ENCODE data around the gene MPIG6B.

Gene MPIG6B

DNA sequence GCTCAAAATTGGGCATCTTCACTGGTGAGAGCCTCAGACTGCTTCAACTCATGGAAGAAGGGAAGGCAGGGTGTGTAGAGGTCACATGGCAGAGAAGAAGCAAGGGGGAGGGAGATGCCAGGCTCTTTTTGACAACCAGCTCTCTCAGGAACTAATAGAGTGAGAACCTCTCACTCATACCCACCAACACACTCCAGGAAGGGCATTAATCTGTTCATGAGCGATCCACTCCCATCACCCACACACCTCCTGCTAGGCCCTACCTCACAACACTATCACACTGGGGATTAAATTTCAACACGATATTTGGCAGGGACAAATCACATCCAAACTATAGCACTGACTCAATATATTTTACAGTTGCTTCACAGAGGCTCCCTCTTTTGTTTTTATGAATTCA lies 18.6 kb downstream of the MPIG6B start:
- no peaks in the 10 kb centered on the region for H3K27me3 ChIP-seq (ENCODE audit: insufficient read depth, low read length)
- no peaks in the 10 kb centered on the region for H3K9me3 ChIP-seq (ENCODE audit: low read length)
- H3K4me3 ChIP-seq (ENCODE audit: low read length): no peak overlapping the region
- peaks cover 31% of the 10 kb centered on the region for H3K4me1 ChIP-seq (ENCODE audit: insufficient read depth, low read length)
- H3K36me3 ChIP-seq (ENCODE audit: insufficient read depth, low read length): peaks cover 38% of the 10 kb centered on the region
- no peak overlapping the region for H2AFZ ChIP-seq (ENCODE audit: low read depth, low read length)

DNA sequence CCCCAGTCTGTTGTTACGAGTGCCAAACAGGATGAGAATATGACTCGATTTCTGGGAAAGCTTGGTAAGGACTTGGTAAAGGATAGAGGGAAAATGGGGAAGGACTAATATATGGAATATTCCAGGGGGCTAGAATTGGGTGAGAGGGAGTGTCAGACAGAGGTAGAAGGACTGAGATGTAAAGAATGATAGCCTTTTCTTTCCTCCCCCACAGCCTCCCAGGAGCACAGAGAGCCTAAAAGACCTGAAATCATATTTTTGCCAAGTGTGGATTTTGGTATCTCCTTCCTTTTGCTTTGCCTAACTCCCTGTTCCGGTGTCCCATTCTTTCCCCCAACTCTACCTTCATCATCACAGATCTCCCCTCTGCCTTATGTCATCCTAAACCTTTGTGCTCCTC lies 19.7 kb downstream of the MPIG6B start:
- Histone ChIP-seq H3K9me3 (ENCODE audit: low read length) (no peaks in the 10 kb centered on the region), H2AFZ (ENCODE audit: low read depth, low read length) (no peak overlapping the region), H3K36me3 (ENCODE audit: insufficient read depth, low read length) (peaks cover 48% of the 10 kb centered on the region), H3K27me3 (ENCODE audit: insufficient read depth, low read length) (no peaks in the 10 kb centered on the region), H3K4me1 (ENCODE audit: insufficient read depth, low read length) (peaks cover 21% of the 10 kb centered on the region), H3K4me3 (ENCODE audit: low read length) (no peak overlapping the region)

DNA sequence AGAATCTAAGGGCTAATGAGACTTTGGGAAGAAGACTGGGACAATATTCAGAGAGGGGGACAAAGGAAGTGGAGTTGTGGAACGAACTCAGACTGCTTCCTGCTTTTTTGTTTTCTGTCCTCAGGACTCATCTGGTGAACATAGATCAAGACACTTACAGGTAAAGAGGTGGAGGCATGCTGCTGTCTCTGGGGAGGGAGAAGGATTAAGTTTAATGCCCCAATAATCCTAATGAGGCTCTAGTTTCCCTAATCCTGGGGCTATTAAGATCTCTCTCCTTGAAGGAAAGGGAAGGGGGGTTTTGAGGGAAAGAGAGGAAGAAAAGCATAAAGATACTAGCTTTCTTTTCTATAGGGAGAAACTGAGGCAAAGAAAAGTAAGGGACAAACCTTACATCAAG lies 21.2 kb downstream of the MPIG6B start:
- H3K36me3 ChIP-seq (ENCODE audit: insufficient read depth, low read length): peaks cover 55% of the 10 kb centered on the region
- H2AFZ ChIP-seq (ENCODE audit: low read depth, low read length): no peak overlapping the region
- H3K4me3 ChIP-seq (ENCODE audit: low read length): no peak overlapping the region
- H3K4me1 ChIP-seq (ENCODE audit: insufficient read depth, low read length): peaks cover 6% of the 10 kb centered on the region
- no peaks in the 10 kb centered on the region for H3K9me3 ChIP-seq (ENCODE audit: low read length)
- no peaks in the 10 kb centered on the region for H3K27me3 ChIP-seq (ENCODE audit: insufficient read depth, low read length)

DNA sequence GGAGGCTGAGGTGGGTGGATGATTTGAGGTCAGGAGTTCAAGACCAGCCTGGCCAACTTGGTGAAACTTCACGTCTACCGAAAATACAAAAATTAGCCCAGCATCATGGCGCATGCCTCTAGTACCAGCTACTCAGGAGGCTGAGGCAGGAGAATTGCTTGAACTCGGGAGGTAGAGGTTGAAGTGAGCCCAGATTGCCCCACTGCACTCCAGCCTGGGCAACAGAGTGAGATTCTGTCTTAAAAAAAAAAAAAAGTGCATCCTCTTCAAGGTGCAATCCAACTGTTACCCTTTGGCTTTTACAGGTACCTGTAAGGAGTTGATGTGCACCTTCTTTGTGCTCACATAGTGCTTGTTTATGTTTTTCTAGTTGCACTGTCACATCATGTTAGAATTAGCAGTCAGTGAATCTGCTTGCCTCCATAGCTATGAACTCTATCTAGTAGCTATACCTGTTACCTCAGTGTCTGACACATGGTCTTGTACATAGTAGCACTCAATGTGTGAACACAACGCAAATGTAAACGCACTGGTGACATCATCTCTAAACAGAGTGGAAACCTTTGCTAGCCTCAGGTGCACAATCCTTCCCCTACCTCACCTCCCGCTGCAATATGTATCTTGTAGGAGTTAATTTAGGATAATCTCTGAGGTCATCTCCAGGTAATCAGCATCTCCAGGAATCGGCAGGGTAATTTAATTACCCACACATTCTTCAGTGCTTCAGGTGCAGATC lies 26.3 kb downstream of the MPIG6B start:
- H3K4me1 ChIP-seq (ENCODE audit: insufficient read depth, low read length): no peaks in the 10 kb centered on the region
- no peaks in the 10 kb centered on the region for H3K9me3 ChIP-seq (ENCODE audit: low read length)
- no peaks in the 10 kb centered on the region for H3K27me3 ChIP-seq (ENCODE audit: insufficient read depth, low read length)
- no peak overlapping the region for H3K4me3 ChIP-seq (ENCODE audit: low read length)
- H3K36me3 ChIP-seq (ENCODE audit: insufficient read depth, low read length): peaks cover 37% of the 10 kb centered on the region
- H2AFZ ChIP-seq (ENCODE audit: low read depth, low read length): no peak overlapping the region

DNA sequence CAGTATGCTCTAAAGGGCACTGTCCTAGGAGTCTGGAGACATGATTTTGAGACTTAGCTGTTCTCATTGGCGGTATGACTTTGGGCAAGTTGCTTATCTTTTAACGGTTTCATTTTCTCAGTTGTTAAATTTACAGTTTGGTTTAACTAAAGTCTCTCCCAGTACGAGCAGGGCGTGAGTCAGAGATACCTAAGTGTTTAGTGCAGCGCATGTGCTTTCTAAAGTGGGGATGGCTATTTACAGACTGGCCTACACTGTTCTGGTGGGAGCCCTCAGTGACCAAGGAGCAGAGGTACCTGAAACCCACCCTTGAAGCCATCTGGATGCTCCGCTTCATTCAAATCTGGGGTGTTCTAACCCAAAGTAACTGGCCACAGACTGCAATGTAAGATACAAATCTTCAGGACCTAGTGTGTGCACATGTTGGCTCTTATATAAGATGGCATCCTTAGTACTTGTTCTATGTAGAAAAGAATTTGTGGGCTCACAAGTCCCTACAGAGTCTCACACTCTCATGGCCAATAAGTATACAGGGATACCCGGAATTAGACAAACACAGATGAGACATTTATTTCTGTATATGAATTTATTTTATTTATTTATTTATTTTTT lies 27.3 kb downstream of the MPIG6B start:
- Histone ChIP-seq H3K4me3 (ENCODE audit: low read length) (no peak overlapping the region), H3K36me3 (ENCODE audit: insufficient read depth, low read length) (peaks cover 32% of the 10 kb centered on the region), H2AFZ (ENCODE audit: low read depth, low read length) (no peak overlapping the region), H3K9me3 (ENCODE audit: low read length) (no peaks in the 10 kb centered on the region), H3K27me3 (ENCODE audit: insufficient read depth, low read length) (no peaks in the 10 kb centered on the region), H3K4me1 (ENCODE audit: insufficient read depth, low read length) (no peaks in the 10 kb centered on the region)

DNA sequence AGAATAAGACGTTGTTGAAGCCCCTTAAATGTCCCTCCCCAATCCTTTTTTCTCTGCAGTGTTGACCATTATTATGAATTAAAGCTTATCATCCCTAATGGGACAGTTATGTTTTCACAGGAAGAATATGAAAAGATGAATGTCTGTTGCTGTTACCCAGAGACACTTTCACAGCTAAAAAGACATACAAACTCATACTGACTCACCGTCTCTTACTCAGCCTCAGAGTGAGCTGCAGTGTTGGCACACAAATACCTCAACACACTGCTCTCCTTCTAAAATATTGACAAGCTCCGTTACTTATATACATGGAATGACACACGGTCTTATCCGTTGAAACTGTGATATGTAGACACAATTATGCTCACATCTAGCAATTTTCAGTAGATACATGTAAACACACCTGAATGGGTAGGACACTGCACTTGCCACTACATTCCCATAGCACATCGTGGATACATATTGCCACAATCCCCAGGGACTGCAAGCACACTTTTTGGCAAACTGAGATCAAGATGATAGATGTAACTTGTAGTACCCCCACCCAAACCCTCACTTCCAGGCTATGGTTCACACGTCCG lies 29.7 kb downstream of the MPIG6B start:
- Histone ChIP-seq H3K36me3 (ENCODE audit: insufficient read depth, low read length) (peaks cover 20% of the 10 kb centered on the region), H3K27me3 (ENCODE audit: insufficient read depth, low read length) (no peaks in the 10 kb centered on the region), H3K9me3 (ENCODE audit: low read length) (no peaks in the 10 kb centered on the region), H3K4me3 (ENCODE audit: low read length) (no peak overlapping the region), H3K4me1 (ENCODE audit: insufficient read depth, low read length) (no peaks in the 10 kb centered on the region), H2AFZ (ENCODE audit: low read depth, low read length) (no peak overlapping the region)

DNA sequence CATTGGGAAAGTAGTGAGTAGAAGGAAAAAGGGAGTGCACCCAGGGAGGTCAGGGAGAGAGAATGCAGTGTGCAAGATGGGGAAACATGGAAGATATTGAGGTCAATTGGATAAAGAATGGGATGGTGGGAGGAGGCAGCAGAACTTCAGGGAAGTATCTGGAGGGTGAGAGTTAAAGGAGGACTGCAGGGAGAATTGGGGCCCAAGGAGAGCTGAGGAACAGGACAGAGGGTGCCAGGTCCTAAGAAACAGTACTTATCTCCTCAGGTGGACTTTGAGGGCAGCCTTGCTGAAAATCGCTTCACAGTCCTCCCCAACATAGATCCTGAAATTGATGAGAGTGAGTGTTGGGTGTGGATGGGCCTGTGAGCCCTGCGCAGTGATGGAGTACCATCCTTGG lies 35.1 kb downstream of the MPIG6B start:
- Histone ChIP-seq H3K4me1 (ENCODE audit: insufficient read depth, low read length) (peaks cover 8% of the 10 kb centered on the region), H3K36me3 (ENCODE audit: insufficient read depth, low read length) (peaks cover 45% of the 10 kb centered on the region), H3K27me3 (ENCODE audit: insufficient read depth, low read length) (no peaks in the 10 kb centered on the region), H3K9me3 (ENCODE audit: low read length) (no peaks in the 10 kb centered on the region), H3K4me3 (ENCODE audit: low read length) (no peak overlapping the region), H2AFZ (ENCODE audit: low read depth, low read length) (no peak overlapping the region)

DNA sequence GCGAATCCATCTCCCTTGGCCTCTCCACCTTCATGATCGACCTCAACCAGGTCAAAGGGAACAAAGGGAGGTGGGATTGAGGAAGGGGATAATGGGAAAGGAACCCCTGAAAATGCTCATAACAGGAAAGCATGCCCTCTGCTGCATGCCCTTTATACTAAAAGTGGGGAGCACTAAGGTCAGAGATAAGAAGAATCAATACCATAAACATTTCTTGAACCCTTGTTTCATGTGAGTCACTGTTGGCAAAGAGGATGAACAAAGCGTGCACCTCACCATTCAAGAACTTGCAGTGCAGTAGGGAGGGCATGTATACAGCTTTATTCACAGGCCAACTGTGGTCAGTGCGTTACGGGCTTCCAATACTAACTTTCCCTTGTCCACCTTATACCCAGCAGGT lies 37.6 kb downstream of the MPIG6B start:
- H3K36me3 ChIP-seq (ENCODE audit: insufficient read depth, low read length): peaks cover 48% of the 10 kb centered on the region
- no peaks in the 10 kb centered on the region for H3K27me3 ChIP-seq (ENCODE audit: insufficient read depth, low read length)

DNA sequence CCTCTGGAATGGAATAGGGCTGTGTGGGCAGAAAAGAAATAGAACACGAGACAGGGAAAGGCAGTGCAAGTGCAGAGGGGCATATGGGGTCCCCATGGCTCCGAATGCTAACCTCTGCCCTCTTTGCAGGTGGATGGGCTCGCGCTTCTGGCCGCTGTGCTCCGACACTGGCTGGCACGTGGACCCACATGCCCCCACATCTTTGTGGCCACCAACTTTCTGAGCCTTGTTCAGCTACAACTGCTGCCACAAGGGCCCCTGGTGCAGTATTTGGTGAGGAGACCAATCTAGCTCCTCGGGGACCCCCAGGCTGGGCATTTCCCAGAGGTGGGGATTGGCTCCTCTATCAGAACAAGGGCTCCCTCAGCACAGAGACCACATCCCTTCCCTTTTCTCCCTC lies 38.2 kb downstream of the MPIG6B start:
- Histone ChIP-seq H3K4me1 (ENCODE audit: insufficient read depth, low read length) (peaks cover 19% of the 10 kb centered on the region), H3K4me3 (ENCODE audit: low read length) (no peak overlapping the region), H3K27me3 (ENCODE audit: insufficient read depth, low read length) (no peaks in the 10 kb centered on the region), H3K36me3 (ENCODE audit: insufficient read depth, low read length) (peaks cover 48% of the 10 kb centered on the region), H3K9me3 (ENCODE audit: low read length) (no peaks in the 10 kb centered on the region), H2AFZ (ENCODE audit: low read depth, low read length) (no peak overlapping the region)

More for the DNA sequence above, 37.6 kb downstream of the MPIG6B start:
- Histone ChIP-seq H2AFZ (ENCODE audit: low read depth, low read length) (no peak overlapping the region), H3K9me3 (ENCODE audit: low read length) (no peaks in the 10 kb centered on the region), H3K4me1 (ENCODE audit: insufficient read depth, low read length) (peaks cover 19% of the 10 kb centered on the region), H3K4me3 (ENCODE audit: low read length) (no peak overlapping the region)

DNA sequence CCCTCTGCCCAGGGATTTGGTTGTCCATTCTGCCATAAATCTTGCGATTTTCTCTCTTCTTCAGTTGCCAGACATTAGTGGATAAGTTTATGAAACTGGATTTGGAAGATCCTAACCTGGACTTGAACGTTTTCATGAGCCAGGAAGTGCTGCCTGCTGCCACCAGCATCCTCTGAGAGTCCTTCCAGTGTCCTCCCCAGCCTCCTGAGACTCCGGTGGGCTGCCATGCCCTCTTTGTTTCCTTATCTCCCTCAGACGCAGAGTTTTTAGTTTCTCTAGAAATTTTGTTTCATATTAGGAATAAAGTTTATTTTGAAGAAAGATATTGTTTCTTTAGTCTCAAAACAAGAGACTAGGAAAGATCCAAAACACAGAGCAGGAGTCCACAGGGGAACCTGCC lies 39.2 kb downstream of the MPIG6B start, which contains the start of gene SAPCD1:
Gene SAPCD1, plus strand, starts transcription at position 301 of the 400 bp plus-strand sequence. CDS start 399 bp downstream, outside the sequence.
- peaks cover 48% of the 10 kb centered on the region for H3K36me3 ChIP-seq (ENCODE audit: insufficient read depth, low read length)
- no peaks in the 10 kb centered on the region for H3K27me3 ChIP-seq (ENCODE audit: insufficient read depth, low read length)
- H2AFZ ChIP-seq (ENCODE audit: low read depth, low read length): no peak within 1 kb of the TSS
- H3K4me3 ChIP-seq (ENCODE audit: low read length): no peak within 1 kb of the TSS
- peaks cover 19% of the 10 kb centered on the region for H3K4me1 ChIP-seq (ENCODE audit: insufficient read depth, low read length)
- H3K9me3 ChIP-seq (ENCODE audit: low read length): no peaks in the 10 kb centered on the region

DNA sequence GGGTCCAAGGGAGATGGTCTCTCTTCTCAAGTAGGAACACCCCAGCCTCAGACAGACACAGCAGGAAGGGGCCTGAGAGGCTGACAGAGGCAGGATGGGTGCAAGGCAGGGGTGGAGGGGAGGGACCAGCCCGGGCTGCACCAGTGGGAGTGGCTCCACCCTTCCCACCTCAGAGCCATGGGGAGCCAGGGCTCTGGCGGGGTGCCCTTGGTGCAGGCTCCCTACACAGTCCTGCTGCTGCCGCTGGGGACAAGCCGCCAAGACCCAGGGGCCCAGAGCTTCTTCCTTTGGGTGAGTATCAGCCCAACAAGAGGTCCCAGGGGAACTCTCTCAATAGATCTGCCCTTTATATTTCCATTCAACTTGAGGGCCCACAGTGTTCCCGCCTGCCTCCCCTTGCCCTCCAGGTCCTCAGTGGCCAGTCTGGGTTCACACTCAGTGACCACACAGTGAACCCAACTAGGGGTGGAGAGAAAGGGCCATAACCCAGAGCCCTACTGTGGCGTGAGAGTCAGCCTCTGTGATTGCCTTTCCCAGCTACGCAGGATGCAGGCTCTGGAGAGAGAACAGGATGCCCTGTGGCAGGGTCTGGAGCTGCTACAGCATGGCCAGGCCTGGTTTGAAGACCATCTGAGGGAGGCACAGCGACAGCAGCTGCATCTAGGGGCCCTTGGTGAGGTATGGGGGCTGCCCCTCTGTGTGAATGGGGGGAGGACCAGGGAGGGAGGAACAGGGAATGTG lies 39.9 kb downstream of the MPIG6B start:
- Histone ChIP-seq H3K27me3 (ENCODE audit: insufficient read depth, low read length) (no peaks in the 10 kb centered on the region), H2AFZ (ENCODE audit: low read depth, low read length) (no peak overlapping the region), H3K4me3 (ENCODE audit: low read length) (no peak overlapping the region), H3K9me3 (ENCODE audit: low read length) (no peaks in the 10 kb centered on the region), H3K4me1 (ENCODE audit: insufficient read depth, low read length) (peaks cover 19% of the 10 kb centered on the region), H3K36me3 (ENCODE audit: insufficient read depth, low read length) (peaks cover 47% of the 10 kb centered on the region)

DNA sequence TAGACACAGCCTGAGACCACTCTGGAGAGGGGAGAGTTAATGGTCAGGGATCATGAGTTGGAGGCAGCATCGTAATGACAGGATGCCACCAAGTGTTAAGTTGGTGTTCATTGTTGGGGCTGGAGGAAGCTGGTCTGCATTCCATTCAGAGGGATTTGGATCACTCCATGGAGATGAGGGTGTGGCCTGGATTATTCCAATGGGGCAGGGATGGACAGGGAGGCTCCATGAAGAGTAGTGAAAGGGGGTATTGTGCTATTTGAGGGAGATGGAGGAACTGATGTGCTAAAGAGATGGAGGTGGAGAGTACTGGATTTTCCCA lies 40.4 kb downstream of the MPIG6B start:
- peaks cover 19% of the 10 kb centered on the region for H3K4me1 ChIP-seq (ENCODE audit: insufficient read depth, low read length)
- no peaks in the 10 kb centered on the region for H3K9me3 ChIP-seq (ENCODE audit: low read length)
- no peak overlapping the region for H3K4me3 ChIP-seq (ENCODE audit: low read length)
- H3K36me3 ChIP-seq (ENCODE audit: insufficient read depth, low read length): peaks cover 42% of the 10 kb centered on the region
- H2AFZ ChIP-seq (ENCODE audit: low read depth, low read length): no peak overlapping the region
- no peaks in the 10 kb centered on the region for H3K27me3 ChIP-seq (ENCODE audit: insufficient read depth, low read length)

DNA sequence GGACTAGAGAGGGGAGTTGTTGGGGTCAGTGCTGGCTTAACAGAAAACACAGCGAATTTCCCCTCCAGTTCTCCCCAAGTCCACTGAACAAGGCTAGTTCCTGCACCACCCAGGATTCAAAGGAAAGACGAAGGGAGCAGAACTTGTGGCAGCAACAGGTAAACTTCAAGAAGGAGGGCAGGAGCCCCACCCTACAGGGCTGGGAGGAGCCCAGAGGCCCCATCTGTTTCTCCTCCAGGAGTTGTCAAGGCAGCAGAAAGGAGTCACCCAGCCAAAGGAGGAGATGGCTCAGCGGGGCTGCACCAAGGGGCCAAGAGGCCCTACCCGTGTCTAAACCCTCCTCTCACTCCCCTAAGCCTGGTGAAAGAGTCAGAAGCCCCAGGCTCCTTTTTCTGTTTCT lies 41.0 kb downstream of the MPIG6B start:
- H3K27me3 ChIP-seq (ENCODE audit: insufficient read depth, low read length): no peaks in the 10 kb centered on the region
- H3K36me3 ChIP-seq (ENCODE audit: insufficient read depth, low read length): peaks cover 36% of the 10 kb centered on the region
- no peak overlapping the region for H2AFZ ChIP-seq (ENCODE audit: low read depth, low read length)
- H3K4me1 ChIP-seq (ENCODE audit: insufficient read depth, low read length): peaks cover 19% of the 10 kb centered on the region
- no peak overlapping the region for H3K4me3 ChIP-seq (ENCODE audit: low read length)
- no peaks in the 10 kb centered on the region for H3K9me3 ChIP-seq (ENCODE audit: low read length)

Data from neuron (in vitro differentiated cells).